Heart left ventricle (tissue), 16 donors: ENCODE measurements around the gene GRK5. TPM values are rescaled to one million over a fixed set of nuclear protein-coding genes. Genes with fewer than 3 reads are reported as not detected.

Experiments
- ATAC-seq, 4 donors: fragments of 200-7000 bp; cut with Tn5 transposase; one replicate each; pipeline ENCODE4 v1.9.1; 2020 to 2022; ENCODE audit warnings: moderate library complexity in 4 of 4, mild to moderate bottlenecking in 3 of 4, moderate number of reproducible peaks in 1 of 4
- DNase-seq, 5 donors: peaks; one replicate each; pipeline ENCODE4 v3.0.0-alpha.2; 2020
- H3K27ac ChIP-seq, 12 donors: fragments of 200-600 bp; sonication (generic) in 4 of 12; one replicate each; pipeline versions ENCODE4 v1.5.0 to v1.8.0; 2016 to 2022; ENCODE audit warnings: mild to moderate bottlenecking in 2 of 12
- H3K27me3 ChIP-seq, 9 donors: fragments of 200-600 bp; sonication (generic) in 2 of 9; one replicate each; pipeline versions ENCODE4 v1.5.1 to v1.8.0; 2016 to 2022; ENCODE audit warnings: mild to moderate bottlenecking in 3 of 9
- H3K36me3 ChIP-seq, 9 donors: fragments of 200-600 bp; sonication (generic) in 2 of 9; one replicate each; pipeline versions ENCODE4 v1.5.0 to v1.8.0; 2018 to 2022; ENCODE audit warnings: mild to moderate bottlenecking in 2 of 9
- H3K4me1 ChIP-seq, 12 donors: fragments of 200-600 bp; sonication (generic) in 4 of 12; one replicate each; pipeline versions ENCODE4 v1.5.0 to v1.8.0; 2016 to 2022; ENCODE audit warnings: mild to moderate bottlenecking in 3 of 12
- H3K4me3 ChIP-seq, 12 donors: fragments of 200-600 bp; sonication (generic) in 4 of 12; one replicate each; pipeline versions ENCODE4 v1.5.0 to v1.8.0; 2017 to 2022; ENCODE audit warnings: mild to moderate bottlenecking in 9 of 12, moderate library complexity in 4 of 12
- H3K9me3 ChIP-seq, 12 donors: fragments of 200-600 bp; sonication (generic) in 4 of 12; one replicate each; pipeline versions ENCODE4 v1.5.0 to v1.8.0; 2016 to 2022; ENCODE audit warnings: mild to moderate bottlenecking in 1 of 12
- CTCF ChIP-seq, 12 donors: fragments of 200-600 bp; sonication (generic) in 4 of 12; IDR thresholded peaks; one replicate each; pipeline versions ENCODE4 v1.5.0 to v1.8.0; 2018 to 2022; ENCODE audit warnings: antibody characterized with exemption in 12 of 12, mild to moderate bottlenecking in 5 of 12
- POLR2A ChIP-seq, 2 donors: fragments of 450-650 bp; IDR thresholded peaks; one replicate each; pipeline ENCODE4 v1.6.1; 2017; ENCODE audit warnings: antibody characterized with exemption in 2 of 2, mild to moderate bottlenecking in 2 of 2, moderate library complexity in 2 of 2
- WGBS, 4 donors: extraction: QIAGEN DNeasy Blood & Tissue Kit in 2 of 4; methylation state at CpG; one replicate each; pipeline versions ENCODE4 v1.1.5 to v1.1.7; 2013 to 2018; 5-methylcytosine and 5-hydroxymethylcytosine counted together
- intact Hi-C, 10 donors: fragments of 100-400 bp; cut with DNase I; formaldehyde crosslinking; loops; one replicate each; pipeline versions ENCODE4 v1.11.1 to v1.14.2; 2022
- polyA plus RNA-seq, 2 donors: library from polyadenylated mRNA; stranded (reverse); fragments of 200-250 nt; gene quantifications; one replicate each; pipeline ENCODE4 v1.2.3, GENCODE V29; 2013
- total RNA-seq, 9 donors: library from RNA; depleted of rRNA in 2 of 9; stranded (reverse); fragments of >200 nt in 2 of 9; fragmentation: NEBNext Ultra II Directional in 3 of 9; extraction: Animal tissue kit (Norgen Biotek cat#: 25700) in 3 of 9; gene quantifications; one replicate each; pipeline versions ENCODE4 v1.1.0 to v1.2.4, GENCODE V29; 2016 to 2023
- donor health status: ischemic (EF 13 %, LVEDD 7.1; RV severe dilation, severe dysfunction).
- donor health status: healthy with polysubstance abuse.
- donor health status: DM: no; HTN: yes; CAD: no.
- donor health status: DM: no; HTN: no; CAD: no.
- donor health status: ischemic (EF 25% LVEDD 6.9; RV normal size, moderate dysfunction).
- donor health status: ischemic (EF 25% LVEDD 5.7; RV mildly dilated, moderate dysfunction).
- donor health status: healthy.
- donor health status: DM: yes; HTN: yes; CAD: no.
- donor health status: ischemic (EF 35%, LVEDD 5.7; RV mildly dilated, moderate dysfunction).
- donor health status: nonischemic (EF 11% LVEDD 7.7; RV severe dilation, severe dysfunction).
- donor health status: DM: yes; HTN: yes; CAD: no.
- donor health status: PGD.
- donor health status: ischemic (EF 29% LVEDD 5.4; RV normal size, mild dysfunction).
- donor health status: nonischemic (EF 23%, LVEDD 6.1; RV moderate dilation, normal function).

GRK5 gene
- total and polyA plus RNA-seq, 11 donors, result 13.1 to 58.0 (median 30.2) TPM

DNA sequence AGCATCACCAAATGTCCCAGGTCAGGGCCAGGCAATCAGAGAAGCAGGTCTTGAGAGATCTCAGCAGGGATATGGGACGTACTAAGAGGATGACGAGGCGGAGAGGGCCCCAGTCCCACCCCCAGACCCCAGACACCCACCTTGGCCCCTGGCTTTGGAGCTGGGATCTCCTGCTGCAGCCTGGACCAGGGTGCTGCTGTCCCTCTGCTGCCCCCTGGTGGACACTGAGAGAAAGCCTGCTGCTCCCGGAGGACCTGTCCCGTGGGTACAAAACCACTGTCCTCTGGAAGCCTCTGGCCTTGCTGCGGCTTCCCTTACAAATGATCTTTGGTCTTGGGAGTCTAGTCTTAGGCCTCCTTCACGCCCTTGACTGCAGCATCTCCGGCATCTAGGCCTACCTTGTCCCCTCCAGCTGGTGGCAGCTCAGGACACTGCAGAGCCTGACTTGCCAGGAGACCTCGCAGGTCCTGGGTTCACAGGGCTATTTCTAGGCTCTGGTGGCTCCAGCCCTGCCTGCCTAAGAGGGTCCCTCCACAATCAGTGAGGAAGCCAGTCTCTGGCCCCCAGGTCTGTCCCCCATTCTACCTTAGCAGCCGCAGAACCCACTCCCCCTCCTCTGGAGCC is 238.1 kb downstream of the GRK5 start:
- H3K36me3 ChIP-seq, result peaks cover 0 to 76% (median 44%) of the 10 kb centered on the region in 9 donors
- 27 to 34% (median 30%) methylated on average over 9 to 10 of the region's 10 CpGs for WGBS, 4 donors
- H3K27ac ChIP-seq, result peak overlapping the region in 7 of 12 donors; percentile 0 to 71 (median 35)
- ATAC-seq (peak; percentile 55 to 68 (median 66)), DNase-seq (peak; percentile 87 to 91 (median 90))
- H3K9me3 ChIP-seq, result no peaks in the 10 kb centered on the region
- H3K4me1 ChIP-seq, result peaks cover 0 to 42% (median 18%) of the 10 kb centered on the region in 12 donors
- intact Hi-C loops, result loop anchor here (1.0 to 5.0 kb wide), 8 partner anchors 44 to 277 kb away; partner anchors contain the start of gene GRK5 (in 1 of the 10)
- H3K4me3 ChIP-seq, result no peak overlapping the region
- H3K27me3 ChIP-seq, result no peaks in the 10 kb centered on the region
- TF ChIP-seq POLR2A (IDR thresholded peaks at IDR 0.05) (no peak), CTCF (IDR thresholded peaks at IDR 0.05) (peak; percentile 89 to 99 (median 97))

DNA sequence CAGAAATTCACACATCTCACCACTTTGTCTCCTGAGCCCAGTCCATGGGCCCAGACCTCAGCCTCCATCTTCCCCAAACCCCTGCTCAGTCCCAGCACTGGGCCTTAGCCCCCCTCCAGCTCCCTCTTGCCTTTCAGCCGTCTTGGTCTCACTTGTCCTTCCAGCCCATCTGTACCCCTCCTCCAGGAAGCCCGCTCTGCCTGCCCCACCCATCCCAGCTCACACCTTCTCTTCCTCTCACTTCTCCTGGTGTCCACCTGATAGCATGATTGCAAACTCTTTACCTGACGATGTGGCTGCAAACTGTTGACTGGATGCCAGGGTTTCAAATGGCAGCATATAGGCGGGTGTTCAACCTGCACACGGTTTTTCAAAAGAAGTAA is 238.6 kb downstream of the GRK5 start:
- intact Hi-C loops, result loop anchor here (1.0 to 5.0 kb wide), 8 partner anchors 43 to 276 kb away; partner anchors contain the start of gene GRK5 (in 1 of the 10)
- H3K27me3 ChIP-seq, result no peaks in the 10 kb centered on the region
- 92 to 94% (median 94%) methylated on average over 5 of the region's 5 CpGs for WGBS, 4 donors
- H3K9me3 ChIP-seq, result no peaks in the 10 kb centered on the region
- peaks cover 0 to 76% (median 44%) of the 10 kb centered on the region in 9 donors for H3K36me3 ChIP-seq
- no peak for ATAC-seq
- peak in 1 of 5 donors; percentile 9 for DNase-seq
- TF ChIP-seq CTCF (IDR thresholded peaks at IDR 0.05), result no peak
- no peak for TF ChIP-seq POLR2A (IDR thresholded peaks at IDR 0.05)
- H3K4me1 ChIP-seq, result peaks cover 0 to 39% (median 16%) of the 10 kb centered on the region in 12 donors
- peak overlapping the region in 2 of 12 donors; percentile 35 to 59 for H3K27ac ChIP-seq
- no peak overlapping the region for H3K4me3 ChIP-seq

DNA sequence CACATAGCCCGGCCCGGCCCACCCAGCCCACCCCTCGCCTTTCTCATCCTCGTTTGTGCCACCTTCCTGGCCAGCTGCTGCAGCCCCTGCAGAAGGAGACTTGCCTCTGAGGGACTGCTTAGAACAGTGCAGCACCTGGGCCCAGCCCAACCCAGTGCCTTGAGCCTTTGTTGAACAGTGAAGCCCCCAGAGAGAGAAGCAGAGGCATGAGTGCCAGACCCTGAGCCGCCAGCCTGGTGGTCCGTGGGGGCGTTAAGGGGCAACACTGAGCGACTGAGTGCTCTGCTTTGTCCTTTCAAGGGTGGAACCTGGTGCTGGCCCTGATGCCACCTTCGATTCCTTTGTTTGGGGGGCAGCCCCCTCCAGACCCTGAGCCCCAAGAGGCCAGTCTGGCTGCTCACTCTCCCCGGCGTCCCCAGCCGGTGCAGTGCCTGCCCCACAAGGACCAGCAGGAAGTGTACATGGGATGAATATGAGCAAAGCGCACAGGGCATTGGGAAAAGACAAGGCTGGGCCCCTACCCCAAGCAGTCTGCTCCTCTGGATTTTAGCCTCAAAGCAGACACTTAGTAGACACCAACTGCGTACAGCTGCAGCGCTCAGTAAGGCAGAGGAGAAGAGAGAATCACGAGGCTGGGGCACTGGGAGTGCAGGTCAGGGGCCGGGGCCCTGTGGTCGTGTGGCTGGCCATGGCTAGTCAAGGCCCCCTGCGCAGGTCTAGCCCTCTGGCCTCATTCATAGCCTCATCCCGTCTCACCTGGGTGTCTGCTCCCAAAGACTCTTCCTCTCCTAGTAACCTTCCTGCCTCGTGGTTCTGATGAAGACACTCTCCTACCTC is 239.3 kb downstream of the GRK5 start:
- H3K9me3 ChIP-seq, result no peaks in the 10 kb centered on the region
- peaks cover 0 to 81% (median 47%) of the 10 kb centered on the region in 9 donors for H3K36me3 ChIP-seq
- H3K4me3 ChIP-seq, result no peak overlapping the region
- H3K4me1 ChIP-seq, result peaks cover 0 to 34% (median 11%) of the 10 kb centered on the region in 12 donors
- ATAC-seq (no peak), DNase-seq (peak in 2 of 5 donors; percentile 15 to 54)
- intact Hi-C loops, result loop anchor here in 1 of 10 donors (5.0 kb wide), 1 partner anchor 276 kb away; no protein-coding TSS in a partner anchor
- H3K27ac ChIP-seq, result no peak overlapping the region
- no peaks in the 10 kb centered on the region for H3K27me3 ChIP-seq
- TF ChIP-seq CTCF (IDR thresholded peaks at IDR 0.05) (no peak), POLR2A (IDR thresholded peaks at IDR 0.05) (no peak)
- WGBS, 4 donors, result 93 to 95% (median 94%) methylated on average over 17 to 21 of the region's 21 CpGs

- no peak overlapping the region for H3K4me3 ChIP-seq
- no peak overlapping the region for H3K27ac ChIP-seq
- H3K36me3 ChIP-seq, result peaks cover 0 to 83% (median 54%) of the 10 kb centered on the region in 9 donors
- peak in 2 of 5 donors; percentile 20 to 31 for DNase-seq
- intact Hi-C loops, result loop anchor here in 1 of 10 donors (5.0 kb wide), 1 partner anchor 275 kb away; no protein-coding TSS in a partner anchor
- 86 to 91% (median 89%) methylated on average over 6 to 7 of the region's 7 CpGs for WGBS, 4 donors
- TF ChIP-seq CTCF (IDR thresholded peaks at IDR 0.05) (no peak), POLR2A (IDR thresholded peaks at IDR 0.05) (no peak)
- H3K27me3 ChIP-seq, result no peaks in the 10 kb centered on the region
- peaks cover 0 to 27% (median 5%) of the 10 kb centered on the region in 12 donors for H3K4me1 ChIP-seq
- no peak for ATAC-seq
- H3K9me3 ChIP-seq, result no peaks in the 10 kb centered on the region
Measured at GRCh38 chr10:119447421-119447820, 240.1 kb downstream of the GRK5 start.
